ENCODE results near the gene GLYATL2. TPM values are rescaled to one million over a fixed set of nuclear protein-coding genes. Genes with fewer than 3 reads are reported as not detected.

GLYATL2 gene, protein sequence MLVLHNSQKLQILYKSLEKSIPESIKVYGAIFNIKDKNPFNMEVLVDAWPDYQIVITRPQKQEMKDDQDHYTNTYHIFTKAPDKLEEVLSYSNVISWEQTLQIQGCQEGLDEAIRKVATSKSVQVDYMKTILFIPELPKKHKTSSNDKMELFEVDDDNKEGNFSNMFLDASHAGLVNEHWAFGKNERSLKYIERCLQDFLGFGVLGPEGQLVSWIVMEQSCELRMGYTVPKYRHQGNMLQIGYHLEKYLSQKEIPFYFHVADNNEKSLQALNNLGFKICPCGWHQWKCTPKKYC
- total RNA-seq: 0.40 and 1.2 TPM in 2 replicates

DNA sequence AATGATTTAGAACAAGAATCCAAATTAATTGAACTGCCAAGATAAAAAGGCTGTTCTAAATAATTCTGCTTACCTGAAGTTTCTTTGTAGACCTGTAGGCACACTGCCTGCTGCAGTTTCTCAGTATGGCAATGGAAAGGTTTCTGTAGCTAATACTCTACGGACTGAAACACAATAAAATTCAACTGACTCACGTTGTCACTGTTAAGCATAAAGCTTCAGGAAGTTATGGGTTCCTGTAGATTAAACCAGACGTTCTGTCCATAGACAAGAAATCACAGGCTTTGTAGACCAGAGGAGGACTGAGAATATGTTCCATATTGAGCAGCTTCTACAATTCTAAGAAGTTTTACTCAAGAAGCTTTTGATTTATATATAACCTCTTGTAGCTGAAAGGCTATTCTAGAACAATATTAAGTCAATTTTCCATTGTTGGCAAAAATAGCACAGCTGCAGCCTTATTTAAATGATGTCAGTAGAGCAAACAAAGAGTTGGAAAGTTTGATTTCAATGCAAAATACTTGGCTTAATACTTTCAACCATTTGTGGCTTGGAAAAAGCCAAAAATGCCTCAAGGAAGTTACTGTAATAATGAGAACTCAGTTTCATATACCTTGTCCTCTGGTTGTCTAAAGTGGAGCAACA, at the start of gene GLYATL2:
TSS of gene GLYATL2 (minus strand) at position 344 of the 645 bp plus-strand sequence. CDS start 5,092 bp downstream, outside the sequence.

Other genes starting within 250 kb of the GLYATL2 start
- 0.92 and 1.9 TPM in 2 replicates for gene CNTF, start 222.0 kb downstream of the GLYATL2 start, total RNA-seq
- not detected in 2 replicates for gene GLYAT, start 112.8 kb downstream of the GLYATL2 start, total RNA-seq
- gene GLYATL1, start 94.8 kb upstream of the GLYATL2 start, total RNA-seq: 0.37 and 0.53 TPM in 2 replicates
- not detected in 2 replicates for gene GLYATL1B, start 241.6 kb upstream of the GLYATL2 start, total RNA-seq

All from aortic smooth muscle cell (primary cell).